ENCODE data around the gene CD79B.

DNA sequence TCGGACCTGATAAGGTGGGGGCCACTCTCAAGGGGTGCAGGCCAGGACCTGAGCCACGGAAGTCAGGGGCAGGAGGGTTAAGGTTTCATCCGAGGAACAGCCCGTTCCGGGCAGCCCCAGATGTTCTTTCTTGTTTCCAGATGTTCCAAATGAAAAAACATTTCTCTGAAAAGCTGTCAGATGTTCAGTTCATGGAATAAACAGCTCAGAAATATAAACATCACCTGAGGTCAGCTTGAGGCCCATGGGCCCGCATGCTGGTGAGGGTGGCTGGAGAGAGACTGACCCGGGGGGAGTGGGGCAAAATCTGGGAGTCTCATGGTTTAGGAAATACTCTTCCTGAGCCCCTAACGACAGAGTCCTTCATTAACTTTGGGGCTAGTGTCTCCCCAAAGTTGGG is 1.5 kb upstream of the CD79B start:
- TF ChIP-seq, protein P1, sequence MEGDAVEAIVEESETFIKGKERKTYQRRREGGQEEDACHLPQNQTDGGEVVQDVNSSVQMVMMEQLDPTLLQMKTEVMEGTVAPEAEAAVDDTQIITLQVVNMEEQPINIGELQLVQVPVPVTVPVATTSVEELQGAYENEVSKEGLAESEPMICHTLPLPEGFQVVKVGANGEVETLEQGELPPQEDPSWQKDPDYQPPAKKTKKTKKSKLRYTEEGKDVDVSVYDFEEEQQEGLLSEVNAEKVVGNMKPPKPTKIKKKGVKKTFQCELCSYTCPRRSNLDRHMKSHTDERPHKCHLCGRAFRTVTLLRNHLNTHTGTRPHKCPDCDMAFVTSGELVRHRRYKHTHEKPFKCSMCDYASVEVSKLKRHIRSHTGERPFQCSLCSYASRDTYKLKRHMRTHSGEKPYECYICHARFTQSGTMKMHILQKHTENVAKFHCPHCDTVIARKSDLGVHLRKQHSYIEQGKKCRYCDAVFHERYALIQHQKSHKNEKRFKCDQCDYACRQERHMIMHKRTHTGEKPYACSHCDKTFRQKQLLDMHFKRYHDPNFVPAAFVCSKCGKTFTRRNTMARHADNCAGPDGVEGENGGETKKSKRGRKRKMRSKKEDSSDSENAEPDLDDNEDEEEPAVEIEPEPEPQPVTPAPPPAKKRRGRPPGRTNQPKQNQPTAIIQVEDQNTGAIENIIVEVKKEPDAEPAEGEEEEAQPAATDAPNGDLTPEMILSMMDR (IDR thresholded peaks at IDR 0.05): no peak
- no peak for TF ChIP-seq POLR2A (IDR thresholded peaks at IDR 0.05)
